GM19351 (cell line): Measurements from ENCODE around the gene EEF2.

ENCODE experiments used
- ATAC-seq: cut with Tn5 transposase; IDR thresholded peaks from one replicate; pipeline ENCODE4 v1.9.1; 2021; ENCODE audit warnings: mild to moderate bottlenecking, moderate library complexity; ENCODE audit not compliant: unreplicated experiment

Gene EEF2

GRCh38 chr19:3986260-3987041, 1.2 kb upstream of the EEF2 start:
- no peak for ATAC-seq

- no peak for ATAC-seq
Observed at GRCh38 chr19:3985643-3986259, 488 bp upstream of the EEF2 start.

- ATAC-seq: no peak
Observed at GRCh38 chr19:3984584-3984907, 717 bp downstream of the EEF2 start.

- no peak for ATAC-seq
Observed at GRCh38 chr19:3983936-3984583, 1.2 kb downstream of the EEF2 start.

GRCh38 chr19:3983542-3983914, 1.7 kb downstream of the EEF2 start:
- no peak for ATAC-seq

GRCh38 chr19:3982701-3983541, 2.3 kb downstream of the EEF2 start:
- no peak for ATAC-seq

- no peak for ATAC-seq
Observed at GRCh38 chr19:3981736-3982681, 3.3 kb downstream of the EEF2 start.

GRCh38 chr19:3981373-3981735, 3.9 kb downstream of the EEF2 start:
- ATAC-seq: no peak

GRCh38 chr19:3980353-3981251, 4.7 kb downstream of the EEF2 start:
- ATAC-seq: no peak

GRCh38 chr19:3979674-3980352, 5.5 kb downstream of the EEF2 start:
- no peak for ATAC-seq

- ATAC-seq: no peak
Observed at GRCh38 chr19:3979289-3979673, 6.0 kb downstream of the EEF2 start.

GRCh38 chr19:3978145-3978544, 7.1 kb downstream of the EEF2 start:
- ATAC-seq: no peak

GRCh38 chr19:3977242-3978143, 7.8 kb downstream of the EEF2 start:
- no peak for ATAC-seq

- ATAC-seq: no peak
Observed at GRCh38 chr19:3976495-3977241, 8.6 kb downstream of the EEF2 start.

- ATAC-seq: no peak
Observed at GRCh38 chr19:3975637-3976087, 9.6 kb downstream of the EEF2 start.

- ATAC-seq: no peak
Observed at GRCh38 chr19:3975144-3975543, 10.1 kb downstream of the EEF2 start.
